A549 treated with GW870086 at 1 μM for 4 hours (cell line): ENCODE data around the gene EXOSC3. TPM values are rescaled to one million over a fixed set of nuclear protein-coding genes. Genes with fewer than 3 reads are reported as not detected.

Experiments used
- total RNA-seq: library from RNA; stranded (reverse); fragments of 200-300 nt; extraction: Qiagen RNA extraction; gene quantifications from 5 replicates; pipeline ENCODE4 v1.2.3, GENCODE V29; 2022; ENCODE audit warnings: low read depth

Gene EXOSC3
- total RNA-seq = 68.4 to 88.5 TPM (median 81.3 TPM) in 5 replicates

GRCh38 chr9:37784616-37785483, at the start of gene EXOSC3:
Gene EXOSC3 (minus strand): TSS chr9:37785064. CDS start chr9:37785044, 20 bp downstream.

GRCh38 chr9:37800631-37801286, 15.9 kb upstream of the EXOSC3 start, which contains the start of gene DCAF10:
Gene DCAF10 (plus strand): TSS chr9:37800797. CDS start chr9:37800867, 70 bp downstream.

GRCh38 chr9:37753489-37754190, 31.2 kb downstream of the EXOSC3 start, which contains the start of gene TRMT10B:
Gene TRMT10B (plus strand): TSS chr9:37753805. CDS start chr9:37761932, 8,127 bp downstream.

Other genes with a start within 250 kb of the EXOSC3 start
- gene FBXO10, start 208.7 kb downstream of the EXOSC3 start, total RNA-seq = 5.8 to 8.8 TPM (median 7.3 TPM) in 5 replicates
- gene TOMM5, start 192.5 kb downstream of the EXOSC3 start, total RNA-seq = 330 to 343 TPM (median 331 TPM) in 5 replicates
- gene FRMPD1, start 134.1 kb downstream of the EXOSC3 start, total RNA-seq = 0.03 to 0.06 TPM (median 0.05 TPM) in 3 of 5 replicates, not detected in the others
- gene TRMT10B, start 31.3 kb downstream of the EXOSC3 start, total RNA-seq = 5.4 to 5.9 TPM (median 5.8 TPM) in 5 replicates
- gene DCAF10, start 15.7 kb upstream of the EXOSC3 start, total RNA-seq = 10.4 to 12.5 TPM (median 11.2 TPM) in 5 replicates
- gene SLC25A51, start 119.1 kb upstream of the EXOSC3 start, total RNA-seq = 17.6 to 21.0 TPM (median 20.1 TPM) in 5 replicates